SH-SY5Y (cell line): ENCODE results near the gene PLA2G6.

ENCODE experiments used
- GATA2 ChIP-seq: IDR thresholded peaks from 2 replicates; pipeline ENCODE4 v1.6.1; 2011; ENCODE audit warnings: mild to moderate bottlenecking, low read depth, low read length
- GATA3 ChIP-seq: IDR thresholded peaks from 2 replicates; pipeline ENCODE4 v1.6.1; 2011; ENCODE audit warnings: low read depth, mild to moderate bottlenecking, low read length, moderate library complexity

GRCh38 chr22:38208551-38208968 is 26.9 kb upstream of the PLA2G6 start:
- TF ChIP-seq GATA3 (no peak), GATA2 (no peak)
